Body of pancreas (tissue), 4 donors: Measurements from ENCODE around the gene TNFRSF11A. TPM values are rescaled to one million over a fixed set of nuclear protein-coding genes. Genes with fewer than 3 reads are reported as not detected.

Source experiments
- ATAC-seq: fragments of 150-250 bp; one replicate; pipeline ENCODE4 v1.9.1; 2016
- DNase-seq, 4 donors: peaks; one replicate each; pipeline ENCODE4 v3.0.0-alpha.2; 2019
- H3K27ac ChIP-seq, 4 donors: fragments of 200-600 bp; sonication (generic); 1 replicate in 3 of 4; 2 replicates in 1 of 4; pipeline versions ENCODE4 v1.5.1 to v1.6.1; 2016 to 2019; ENCODE audit warnings: mild to moderate bottlenecking in 1 of 4, mixed read lengths in 1 of 4, moderate library complexity in 1 of 4
- H3K27me3 ChIP-seq, 2 donors: fragments of 200-600 bp; sonication (generic); one replicate each; pipeline ENCODE4 v1.6.0; 2016; ENCODE audit warnings: mild to moderate bottlenecking in 1 of 2
- H3K36me3 ChIP-seq, 2 donors: fragments of 200-600 bp; sonication (generic); replicated peaks in 1 of 2; 2 replicates each; pipeline ENCODE4 v1.5.1; 2016; ENCODE audit warnings: low read depth in 2 of 2; ENCODE audit not compliant: insufficient read depth in 1 of 2
- H3K4me1 ChIP-seq: fragments of 200-600 bp; sonication (generic); one replicate; pipeline ENCODE4 v1.6.0; 2016
- H3K4me3 ChIP-seq, 2 donors: fragments of 200-600 bp; sonication (generic); 1 replicate in 1 of 2; 2 replicates in 1 of 2; pipeline ENCODE4 v1.5.1; 2016 to 2019
- H3K9me3 ChIP-seq, 3 donors: fragments of 200-600 bp; sonication (generic); 1 replicate in 2 of 3; 2 replicates in 1 of 3; pipeline ENCODE4 v1.5.1; 2016
- CTCF ChIP-seq, 7 experiments: fragments of 450-650 bp in 4 of 7; fragments of 200-600 bp in 3 of 7; sonication (generic) in 3 of 7; IDR thresholded peaks; one replicate each; pipeline ENCODE4 v1.5.1; 2016 to 2019; ENCODE audit warnings: antibody characterized with exemption in 7 of 7
- POLR2A ChIP-seq, 3 donors: fragments of 450-650 bp; IDR thresholded peaks; one replicate each; pipeline ENCODE4 v1.6.1; 2016; ENCODE audit warnings: antibody characterized with exemption in 3 of 3, mild to moderate bottlenecking in 2 of 3
- WGBS, 2 donors: methylation state at CpG; one replicate each; pipeline ENCODE4 v1.1.5; 2017; 5-methylcytosine and 5-hydroxymethylcytosine counted together
- intact Hi-C: fragments of 100-400 bp; cut with DNase I; formaldehyde crosslinking; loops from one replicate; pipeline ENCODE4 v1.15.1; 2023
- total RNA-seq, 2 donors: library from RNA; depleted of rRNA; stranded (reverse); fragments of >200 nt; gene quantifications; one replicate each; pipeline ENCODE4 v1.1.0, GENCODE V29; 2016

The TNFRSF11A gene
- total RNA-seq, 2 donors from 2014 or later, result 3.3 to 3.4 TPM

GRCh38 chr18:62353170-62353569 lies 28.1 kb downstream of the TNFRSF11A start:
- no peak overlapping the region for H3K27ac ChIP-seq
- intact Hi-C loops, result no loop called here
- H3K36me3 ChIP-seq, result no peaks in the 10 kb centered on the region
- H3K9me3 ChIP-seq, result no peaks in the 10 kb centered on the region
- ATAC-seq, result no peak
- WGBS, 2 donors, result 67 to 82% methylated on average over 7 of the region's 7 CpGs
- no peaks in the 10 kb centered on the region for H3K27me3 ChIP-seq
- no peak for DNase-seq
- no peaks in the 10 kb centered on the region for H3K4me1 ChIP-seq
- TF ChIP-seq POLR2A (IDR thresholded peaks at IDR 0.05) (no peak), CTCF (IDR thresholded peaks at IDR 0.05) (no peak)
- no peak overlapping the region for H3K4me3 ChIP-seq

GRCh38 chr18:62354151-62354550 lies 29.0 kb downstream of the TNFRSF11A start:
- Histone ChIP-seq H3K4me3 (no peak overlapping the region), H3K36me3 (no peaks in the 10 kb centered on the region), H3K4me1 (no peaks in the 10 kb centered on the region), H3K27ac (no peak overlapping the region), H3K9me3 (no peaks in the 10 kb centered on the region), H3K27me3 (no peaks in the 10 kb centered on the region)
- ATAC-seq, result no peak
- 91 to 95% methylated on average over 23 to 28 of the region's 29 CpGs for WGBS, 2 donors
- TF ChIP-seq CTCF (IDR thresholded peaks at IDR 0.05), result no peak
- no peak for TF ChIP-seq POLR2A (IDR thresholded peaks at IDR 0.05)
- intact Hi-C loops, result no loop called here
- DNase-seq, result no peak

GRCh38 chr18:62357079-62357719 lies 32.1 kb downstream of the TNFRSF11A start:
- H3K4me3 ChIP-seq, result no peak overlapping the region
- H3K4me1 ChIP-seq, result no peaks in the 10 kb centered on the region
- 73 to 85% methylated on average over 5 of the region's 5 CpGs for WGBS, 2 donors
- intact Hi-C loops, result no loop called here
- H3K27ac ChIP-seq, result no peak overlapping the region
- ATAC-seq (no peak), DNase-seq (no peak)
- H3K36me3 ChIP-seq, result no peaks in the 10 kb centered on the region
- no peaks in the 10 kb centered on the region for H3K27me3 ChIP-seq
- TF ChIP-seq CTCF (IDR thresholded peaks at IDR 0.05), result no peak
- TF ChIP-seq POLR2A (IDR thresholded peaks at IDR 0.05), result no peak
- H3K9me3 ChIP-seq, result no peaks in the 10 kb centered on the region

- H3K4me1 ChIP-seq, result no peaks in the 10 kb centered on the region
- WGBS, 2 donors, result 48 to 49% methylated on average over 2 of the region's 2 CpGs
- DNase-seq (no peak), ATAC-seq (no peak)
- intact Hi-C loops, result no loop called here
- no peaks in the 10 kb centered on the region for H3K36me3 ChIP-seq
- H3K27me3 ChIP-seq, result no peaks in the 10 kb centered on the region
- H3K9me3 ChIP-seq, result no peaks in the 10 kb centered on the region
- no peak overlapping the region for H3K27ac ChIP-seq
- no peak overlapping the region for H3K4me3 ChIP-seq
- TF ChIP-seq CTCF (IDR thresholded peaks at IDR 0.05) (no peak), POLR2A (IDR thresholded peaks at IDR 0.05) (no peak)
Measured at GRCh38 chr18:62360805-62361204, 35.7 kb downstream of the TNFRSF11A start.

GRCh38 chr18:62361288-62361687 lies 36.2 kb downstream of the TNFRSF11A start:
- ATAC-seq (no peak), DNase-seq (no peak)
- H3K4me3 ChIP-seq, result no peak overlapping the region
- no peaks in the 10 kb centered on the region for H3K36me3 ChIP-seq
- 89 to 92% methylated on average over 7 of the region's 7 CpGs for WGBS, 2 donors
- H3K27ac ChIP-seq, result no peak overlapping the region
- H3K9me3 ChIP-seq, result no peaks in the 10 kb centered on the region
- TF ChIP-seq CTCF (IDR thresholded peaks at IDR 0.05), result no peak
- H3K27me3 ChIP-seq, result no peaks in the 10 kb centered on the region
- intact Hi-C loops, result no loop called here
- no peaks in the 10 kb centered on the region for H3K4me1 ChIP-seq
